Mononuclear cell (primary cell): Measurements from ENCODE around the gene GRP. TPM values are rescaled to one million over a fixed set of nuclear protein-coding genes. Genes with fewer than 3 reads are reported as not detected.

ENCODE experiments used
- total RNA-seq: library from RNA; depleted of rRNA; stranded (reverse); fragments of >200 nt; gene quantifications from one replicate; pipeline ENCODE4 v1.2.3, GENCODE V29; 2012

Gene GRP
- total RNA-seq, 1 donor: 0.52 TPM

Other genes starting within 250 kb of the GRP start
- 31.9 TPM for gene SEC11C, start 80.3 kb upstream of the GRP start, total RNA-seq
- gene RAX, start 53.3 kb downstream of the GRP start, total RNA-seq: not detected
- gene CPLX4, start 98.5 kb downstream of the GRP start, total RNA-seq: 0.10 TPM
- 40.6 TPM for gene LMAN1, start 139.1 kb downstream of the GRP start, total RNA-seq